HEK293T (cell line): ENCODE measurements around the gene C2CD4D.

ENCODE experiments used
- BHLHE40 ChIP-seq: fragments of 450-650 bp; IDR thresholded peaks from 2 replicates; pipeline ENCODE4 v1.6.1; 2016; ENCODE audit warnings: mild to moderate bottlenecking, moderate library complexity, borderline replicate concordance
- CTBP1 ChIP-seq: fragments of 450-650 bp; IDR thresholded peaks from 2 replicates; pipeline ENCODE4 v1.6.1; 2016; ENCODE audit warnings: borderline replicate concordance
- ELF4 ChIP-seq: fragments of 450-650 bp; IDR thresholded peaks from 2 replicates; pipeline ENCODE4 v1.6.1; 2017; ENCODE audit warnings: antibody characterized with exemption
- FOXK2 ChIP-seq: fragments of 450-650 bp; IDR thresholded peaks from 2 replicates; pipeline ENCODE4 v1.6.1; 2016; ENCODE audit warnings: mild to moderate bottlenecking
- FOXM1 ChIP-seq: fragments of 450-650 bp; IDR thresholded peaks from 2 replicates; pipeline ENCODE4 v1.6.1; 2017; ENCODE audit warnings: mild to moderate bottlenecking, borderline replicate concordance
- L3MBTL2 ChIP-seq: fragments of 450-650 bp; conservative IDR thresholded peaks from 2 replicates; pipeline ENCODE4 v1.6.1; 2016; ENCODE audit warnings: mild to moderate bottlenecking
- LEF1 ChIP-seq: fragments of 450-650 bp; IDR thresholded peaks from 2 replicates; pipeline ENCODE4 v1.6.1; 2017; ENCODE audit warnings: mild to moderate bottlenecking, borderline replicate concordance
- NFRKB ChIP-seq: fragments of 450-650 bp; IDR thresholded peaks from 2 replicates; pipeline ENCODE4 v1.6.1; 2016; ENCODE audit warnings: mild to moderate bottlenecking, moderate library complexity
- SP1 ChIP-seq: fragments of 450-650 bp; IDR thresholded peaks from 2 replicates; pipeline ENCODE4 v1.6.1; 2017
- SUZ12 ChIP-seq: fragments of 450-650 bp; IDR thresholded peaks from 2 replicates; pipeline ENCODE4 v1.6.1; 2016; ENCODE audit warnings: mild to moderate bottlenecking
- TARDBP ChIP-seq: fragments of 450-650 bp; IDR thresholded peaks from 2 replicates; pipeline ENCODE4 v1.6.1; 2016
- TF ChIP-seq, protein P1 (sequence below): fragments of 450-650 bp; IDR thresholded peaks from 2 replicates; pipeline ENCODE4 v1.6.1; 2016

DNA sequence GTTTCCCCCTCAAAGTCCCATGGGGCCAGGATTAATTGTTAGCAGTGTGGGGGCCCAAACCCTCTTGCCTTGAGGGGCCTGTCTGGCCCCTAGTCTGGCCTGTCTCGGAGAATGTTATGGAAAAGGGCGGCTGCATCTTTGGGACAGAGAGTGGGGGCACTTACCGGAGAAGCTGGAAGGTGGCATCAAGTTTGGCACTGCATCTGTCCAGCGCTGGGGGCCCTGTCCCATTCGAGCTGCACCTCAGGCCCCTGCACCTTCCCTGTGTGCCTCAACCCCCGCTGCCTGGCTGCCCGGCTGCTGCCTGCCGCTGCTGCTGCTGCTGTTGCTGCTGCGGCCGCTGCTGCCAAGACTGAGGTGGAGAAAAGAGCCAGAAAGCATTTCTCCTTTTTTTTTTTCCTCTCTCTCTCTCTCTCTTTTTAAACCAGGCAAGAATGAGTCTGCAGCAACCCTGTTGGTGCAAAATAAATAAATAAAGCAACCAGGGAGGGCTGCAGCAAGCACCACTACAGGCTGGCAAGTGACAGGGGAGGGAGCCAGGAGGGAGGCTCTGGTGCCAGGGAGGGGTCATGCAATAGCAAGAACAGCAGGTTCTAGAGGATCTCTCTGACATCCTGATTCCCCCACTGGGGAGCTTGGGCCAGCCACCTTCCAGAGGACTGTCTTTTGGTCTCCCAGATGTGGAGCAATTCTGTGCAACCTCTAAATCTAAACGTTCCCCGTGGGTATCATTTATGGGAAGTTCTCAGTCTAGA lies 34.4 kb downstream of the C2CD4D start, which contains the start of gene LINGO4:
- TF ChIP-seq LEF1 = no peak
- no peak for TF ChIP-seq TARDBP
- TF ChIP-seq FOXM1 = no peak
- TF ChIP-seq SP1 = no peak
- TF ChIP-seq, protein P1, sequence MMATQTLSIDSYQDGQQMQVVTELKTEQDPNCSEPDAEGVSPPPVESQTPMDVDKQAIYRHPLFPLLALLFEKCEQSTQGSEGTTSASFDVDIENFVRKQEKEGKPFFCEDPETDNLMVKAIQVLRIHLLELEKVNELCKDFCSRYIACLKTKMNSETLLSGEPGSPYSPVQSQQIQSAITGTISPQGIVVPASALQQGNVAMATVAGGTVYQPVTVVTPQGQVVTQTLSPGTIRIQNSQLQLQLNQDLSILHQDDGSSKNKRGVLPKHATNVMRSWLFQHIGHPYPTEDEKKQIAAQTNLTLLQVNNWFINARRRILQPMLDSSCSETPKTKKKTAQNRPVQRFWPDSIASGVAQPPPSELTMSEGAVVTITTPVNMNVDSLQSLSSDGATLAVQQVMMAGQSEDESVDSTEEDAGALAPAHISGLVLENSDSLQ = no peak
- TF ChIP-seq ELF4 = no peak
- TF ChIP-seq L3MBTL2 = no peak
- no peak for TF ChIP-seq CTBP1
- TF ChIP-seq BHLHE40 = no peak
- TF ChIP-seq SUZ12 = no peak
- TF ChIP-seq NFRKB = no peak
- no peak for TF ChIP-seq FOXK2
